Activated T-cell treated with anti-CD3 and anti-CD28 coated beads, Interleukin-2, amount 50 U/mL, for 24 hours (primary cell): ENCODE results near the gene SPRED1.
A peak's percentile ranks its signal among the peaks of the same experiment; 100 is the strongest.
"Not testable (repeated sequence)": the region's sequence is repeated elsewhere in the genome, so short reads cannot be mapped to it uniquely, and the experiment has no call there.

Experiments used
- DNase-seq: peaks from one replicate; pipeline ENCODE4 v3.0.0-alpha.2; 2020
- H3K27ac Mint-ChIP-seq: 2 replicates; pipeline ENCODE4 v1.8.0; 2020; ENCODE audit warnings: mild to moderate bottlenecking, mixed read lengths
- H3K27me3 Mint-ChIP-seq: 2 replicates; pipeline ENCODE4 v1.8.0; 2020; ENCODE audit warnings: mixed read lengths
- H3K36me3 Mint-ChIP-seq: 2 replicates; pipeline ENCODE4 v1.8.0; 2020; ENCODE audit warnings: low read depth, mixed read lengths
- H3K4me1 Mint-ChIP-seq: 2 replicates; pipeline ENCODE4 v1.8.0; 2020; ENCODE audit warnings: low read depth, mixed read lengths
- H3K4me3 Mint-ChIP-seq: 2 replicates; pipeline ENCODE4 v1.8.0; 2020; ENCODE audit warnings: mild to moderate bottlenecking, moderate library complexity, mixed read lengths
- H3K9me3 Mint-ChIP-seq: 2 replicates; pipeline ENCODE4 v1.8.0; 2020; ENCODE audit warnings: mixed read lengths

SPRED1 gene

GRCh38 chr15:38220606-38221273 lies 31.9 kb upstream of the SPRED1 start:
- Mint-ChIP-seq H3K36me3 (no peaks in the 10 kb centered on the region), H3K4me1 (peaks cover 3% of the 10 kb centered on the region), H3K27me3 (peaks cover 11% of the 10 kb centered on the region), H3K4me3 (no peak overlapping the region), H3K27ac (no peak overlapping the region), H3K9me3 (no peaks in the 10 kb centered on the region)
- DNase-seq, result no peak

- Mint-ChIP-seq H3K36me3 (no peaks in the 10 kb centered on the region), H3K27me3 (peaks cover 5% of the 10 kb centered on the region), H3K9me3 (no peaks in the 10 kb centered on the region), H3K27ac (no peak overlapping the region), H3K4me1 (no peaks in the 10 kb centered on the region), H3K4me3 (no peak overlapping the region)
- no peak for DNase-seq
Observed at GRCh38 chr15:38224486-38224885, 28.1 kb upstream of the SPRED1 start.

- DNase-seq, result no peak
- Mint-ChIP-seq H3K4me3 (no peak overlapping the region), H3K27me3 (no peaks in the 10 kb centered on the region), H3K4me1 (no peaks in the 10 kb centered on the region), H3K9me3 (no peaks in the 10 kb centered on the region), H3K27ac (no peak overlapping the region), H3K36me3 (no peaks in the 10 kb centered on the region)
Observed at GRCh38 chr15:38225381-38225780, 27.3 kb upstream of the SPRED1 start.

- Mint-ChIP-seq H3K27me3 (no peaks in the 10 kb centered on the region), H3K4me1 (no peaks in the 10 kb centered on the region), H3K4me3 (no peak overlapping the region), H3K9me3 (no peaks in the 10 kb centered on the region), H3K36me3 (no peaks in the 10 kb centered on the region), H3K27ac (no peak overlapping the region)
- DNase-seq, result no peak
Observed at GRCh38 chr15:38226608-38227266, 25.9 kb upstream of the SPRED1 start.

- Mint-ChIP-seq H3K27ac (no peak overlapping the region), H3K9me3 (no peaks in the 10 kb centered on the region), H3K4me3 (no peak overlapping the region), H3K36me3 (no peaks in the 10 kb centered on the region), H3K27me3 (peaks cover under 1% of the 10 kb centered on the region), H3K4me1 (no peaks in the 10 kb centered on the region)
- DNase-seq, result no peak
Observed at GRCh38 chr15:38227941-38228340, 24.7 kb upstream of the SPRED1 start.

GRCh38 chr15:38228618-38229017 lies 24.0 kb upstream of the SPRED1 start:
- Mint-ChIP-seq H3K4me1 (no peaks in the 10 kb centered on the region), H3K4me3 (no peak overlapping the region), H3K27ac (no peak overlapping the region), H3K27me3 (peaks cover 3% of the 10 kb centered on the region), H3K9me3 (no peaks in the 10 kb centered on the region), H3K36me3 (no peaks in the 10 kb centered on the region)
- DNase-seq, result no peak

GRCh38 chr15:38229705-38230310 lies 22.8 kb upstream of the SPRED1 start:
- no peak for DNase-seq
- Mint-ChIP-seq H3K4me3 (no peak overlapping the region), H3K27me3 (peaks cover 11% of the 10 kb centered on the region), H3K4me1 (no peaks in the 10 kb centered on the region), H3K9me3 (no peaks in the 10 kb centered on the region), H3K36me3 (no peaks in the 10 kb centered on the region), H3K27ac (no peak overlapping the region)

GRCh38 chr15:38231436-38231835 lies 21.2 kb upstream of the SPRED1 start:
- no peaks in the 10 kb centered on the region for H3K9me3 Mint-ChIP-seq
- no peak overlapping the region for H3K4me3 Mint-ChIP-seq
- peaks cover 11% of the 10 kb centered on the region for H3K27me3 Mint-ChIP-seq
- no peak for DNase-seq
- no peaks in the 10 kb centered on the region for H3K36me3 Mint-ChIP-seq
- no peak overlapping the region for H3K27ac Mint-ChIP-seq
- no peaks in the 10 kb centered on the region for H3K4me1 Mint-ChIP-seq

- not testable (repeated sequence) for H3K27ac Mint-ChIP-seq
Observed at GRCh38 chr15:38237021-38237420, 15.6 kb upstream of the SPRED1 start.

GRCh38 chr15:38238311-38238710 lies 14.3 kb upstream of the SPRED1 start:
- peaks cover 19% of the 10 kb centered on the region for H3K27me3 Mint-ChIP-seq
- no peak overlapping the region for H3K4me3 Mint-ChIP-seq
- H3K9me3 Mint-ChIP-seq, result no peaks in the 10 kb centered on the region
- no peaks in the 10 kb centered on the region for H3K36me3 Mint-ChIP-seq
- no peak for DNase-seq
- H3K4me1 Mint-ChIP-seq, result no peaks in the 10 kb centered on the region
- no peak overlapping the region for H3K27ac Mint-ChIP-seq

More at GRCh38 chr15:38237021-38237420, 15.6 kb upstream of the SPRED1 start:
- not testable (repeated sequence) for H3K4me3 Mint-ChIP-seq, H3K36me3 Mint-ChIP-seq, DNase-seq, H3K4me1 Mint-ChIP-seq, H3K9me3 Mint-ChIP-seq
- H3K27me3 Mint-ChIP-seq, result peaks cover 13% of the 10 kb centered on the region

GRCh38 chr15:38242055-38242454 lies 10.6 kb upstream of the SPRED1 start:
- Mint-ChIP-seq H3K27ac (no peak overlapping the region), H3K4me1 (no peaks in the 10 kb centered on the region), H3K4me3 (no peak overlapping the region), H3K36me3 (no peaks in the 10 kb centered on the region), H3K9me3 (no peaks in the 10 kb centered on the region), H3K27me3 (peaks cover 37% of the 10 kb centered on the region)
- no peak for DNase-seq

- H3K9me3 Mint-ChIP-seq, result no peaks in the 10 kb centered on the region
- peaks cover 48% of the 10 kb centered on the region for H3K27me3 Mint-ChIP-seq
- H3K27ac Mint-ChIP-seq, result no peak overlapping the region
- no peak for DNase-seq
- no peaks in the 10 kb centered on the region for H3K36me3 Mint-ChIP-seq
- no peaks in the 10 kb centered on the region for H3K4me1 Mint-ChIP-seq
- H3K4me3 Mint-ChIP-seq, result no peak overlapping the region
Observed at GRCh38 chr15:38243278-38244055, 9.2 kb upstream of the SPRED1 start.

- Mint-ChIP-seq H3K27me3 (peaks cover 72% of the 10 kb centered on the region), H3K4me1 (peaks cover 13% of the 10 kb centered on the region), H3K36me3 (no peaks in the 10 kb centered on the region), H3K4me3 (no peak overlapping the region), H3K9me3 (no peaks in the 10 kb centered on the region), H3K27ac (no peak overlapping the region)
- no peak for DNase-seq
Observed at GRCh38 chr15:38247336-38247735, 5.3 kb upstream of the SPRED1 start.

- Mint-ChIP-seq H3K27me3 (peaks cover 39% of the 10 kb centered on the region), H3K9me3 (no peaks in the 10 kb centered on the region), H3K4me1 (peaks cover 33% of the 10 kb centered on the region), H3K36me3 (no peaks in the 10 kb centered on the region), H3K27ac (peak overlapping the region; percentile 84), H3K4me3 (peak overlapping the region; percentile 82)
- DNase-seq, result no peak
Observed at GRCh38 chr15:38253351-38253781, 730 bp downstream of the SPRED1 start.
